ENCODE measurements around the gene TSPEAR.

TSPEAR gene

DNA sequence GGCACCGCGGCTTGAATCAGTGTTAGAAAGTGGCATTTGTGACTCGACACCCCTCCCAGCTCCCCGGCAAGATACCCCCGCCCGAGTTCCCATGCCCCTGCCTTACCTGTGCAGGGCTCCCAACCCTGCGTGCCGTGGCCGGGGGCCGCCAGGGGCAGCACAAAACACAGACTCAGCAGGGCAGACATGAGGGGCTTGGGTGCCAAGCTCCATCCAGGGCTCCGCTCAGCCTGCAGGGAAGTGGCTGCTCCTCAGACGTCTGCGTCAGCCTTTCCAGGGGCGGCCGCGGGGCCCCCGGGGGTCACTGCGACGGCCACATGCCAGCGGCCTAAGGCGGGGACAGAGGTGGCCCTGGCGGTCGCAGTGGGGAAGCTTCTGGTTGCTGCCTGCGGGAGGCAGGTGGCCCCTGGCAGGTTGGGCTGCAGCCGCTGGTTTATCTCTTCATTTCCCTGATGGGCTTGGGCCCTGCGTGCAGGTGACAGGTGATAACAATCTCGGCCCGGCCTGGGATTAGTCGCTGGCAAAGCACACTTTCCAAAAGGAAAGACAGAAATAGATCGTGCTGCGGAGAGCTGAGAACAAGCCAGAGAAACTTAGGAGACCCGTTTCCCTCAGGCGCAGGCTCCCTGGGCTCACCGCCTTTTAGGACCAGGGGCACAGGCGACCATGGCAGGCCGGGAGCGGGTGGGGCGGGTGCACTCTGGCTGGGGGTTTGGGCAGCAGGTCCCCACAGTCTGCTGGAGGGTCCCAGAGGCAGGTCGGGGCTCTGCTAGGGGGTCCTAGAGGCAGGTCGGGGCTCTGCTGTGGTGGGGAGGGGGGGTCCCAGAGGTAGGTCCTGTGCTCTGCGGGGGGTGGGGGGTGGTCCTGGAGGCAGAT is at the start of gene TSPEAR:
TSPEAR (minus strand) TSS at position 246 of the 876 bp plus-strand sequence; CDS start at position 188, 58 bp downstream.
- TF ChIP-seq, protein P1, sequence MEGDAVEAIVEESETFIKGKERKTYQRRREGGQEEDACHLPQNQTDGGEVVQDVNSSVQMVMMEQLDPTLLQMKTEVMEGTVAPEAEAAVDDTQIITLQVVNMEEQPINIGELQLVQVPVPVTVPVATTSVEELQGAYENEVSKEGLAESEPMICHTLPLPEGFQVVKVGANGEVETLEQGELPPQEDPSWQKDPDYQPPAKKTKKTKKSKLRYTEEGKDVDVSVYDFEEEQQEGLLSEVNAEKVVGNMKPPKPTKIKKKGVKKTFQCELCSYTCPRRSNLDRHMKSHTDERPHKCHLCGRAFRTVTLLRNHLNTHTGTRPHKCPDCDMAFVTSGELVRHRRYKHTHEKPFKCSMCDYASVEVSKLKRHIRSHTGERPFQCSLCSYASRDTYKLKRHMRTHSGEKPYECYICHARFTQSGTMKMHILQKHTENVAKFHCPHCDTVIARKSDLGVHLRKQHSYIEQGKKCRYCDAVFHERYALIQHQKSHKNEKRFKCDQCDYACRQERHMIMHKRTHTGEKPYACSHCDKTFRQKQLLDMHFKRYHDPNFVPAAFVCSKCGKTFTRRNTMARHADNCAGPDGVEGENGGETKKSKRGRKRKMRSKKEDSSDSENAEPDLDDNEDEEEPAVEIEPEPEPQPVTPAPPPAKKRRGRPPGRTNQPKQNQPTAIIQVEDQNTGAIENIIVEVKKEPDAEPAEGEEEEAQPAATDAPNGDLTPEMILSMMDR (IDR thresholded peaks at IDR 0.05; ENCODE audit: borderline replicate concordance, control extremely low read depth, extremely low read depth, insufficient read depth, missing control alignments): no peak
- no peak for DNase-seq (ENCODE audit: low spot score)
- in situ Hi-C loops (cut with MboI; ENCODE audit: low sequenced_read_pairs, unreplicated experiment): no loop called here

DNA sequence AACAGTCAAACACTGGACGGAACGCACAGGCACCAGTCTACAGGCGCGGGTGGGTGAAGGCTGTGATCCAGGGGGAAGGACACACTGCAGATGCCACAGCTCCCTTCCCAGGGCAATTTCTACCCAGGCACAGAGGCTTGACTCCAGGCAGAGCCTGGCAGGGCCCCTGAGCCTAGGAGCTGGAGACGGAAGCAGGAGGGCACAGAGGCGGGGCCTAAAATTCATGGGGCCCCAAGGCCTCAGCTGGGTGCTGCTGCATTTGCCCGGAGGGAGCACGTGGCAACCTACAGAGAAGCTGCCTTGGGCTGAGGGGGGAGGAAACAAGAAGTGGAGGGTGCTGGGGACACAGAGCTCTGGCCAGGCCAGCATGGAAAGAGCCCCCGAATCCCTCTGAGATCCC is 49.0 kb upstream of the TSPEAR start:
- in situ Hi-C loops (cut with MboI; ENCODE audit: low sequenced_read_pairs, unreplicated experiment): no loop called here
- DNase-seq (ENCODE audit: low spot score): no peak
- TF ChIP-seq, protein P1 (IDR thresholded peaks at IDR 0.05; ENCODE audit: borderline replicate concordance, control extremely low read depth, extremely low read depth, insufficient read depth, missing control alignments): no peak

DNA sequence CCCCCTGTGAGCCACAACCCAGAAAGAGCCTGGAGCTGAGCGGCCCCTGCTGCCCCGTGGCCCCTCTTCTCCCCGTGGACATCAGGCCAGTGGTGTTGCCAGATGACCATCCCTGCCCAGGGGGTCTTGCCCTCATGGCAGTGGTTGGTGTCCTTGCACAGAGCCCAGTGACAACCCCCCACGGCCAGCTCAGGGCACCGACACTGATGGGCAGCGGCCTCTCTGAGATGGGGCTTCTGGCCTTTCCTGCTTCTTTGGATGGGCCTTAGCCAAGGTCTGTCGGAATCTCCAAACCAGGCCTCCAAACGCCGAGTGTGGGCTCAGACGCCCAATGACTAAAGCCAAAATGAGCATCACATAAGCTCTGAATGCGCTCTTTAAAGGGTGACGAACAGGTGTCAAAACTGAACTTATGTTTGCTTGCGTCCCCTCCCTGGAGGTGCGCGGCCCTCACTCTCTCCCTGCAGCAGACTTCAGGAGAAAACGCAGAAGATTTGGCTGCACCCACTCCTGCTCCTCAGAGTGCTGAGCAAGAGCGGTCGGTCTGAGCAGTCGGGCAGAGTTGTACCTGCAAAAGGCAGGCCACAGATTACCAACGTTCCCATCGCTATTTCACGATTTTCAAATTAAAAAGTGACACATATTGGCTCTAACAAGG is 48.4 kb upstream of the TSPEAR start:
- in situ Hi-C loops (cut with MboI; ENCODE audit: low sequenced_read_pairs, unreplicated experiment): no loop called here

DNA sequence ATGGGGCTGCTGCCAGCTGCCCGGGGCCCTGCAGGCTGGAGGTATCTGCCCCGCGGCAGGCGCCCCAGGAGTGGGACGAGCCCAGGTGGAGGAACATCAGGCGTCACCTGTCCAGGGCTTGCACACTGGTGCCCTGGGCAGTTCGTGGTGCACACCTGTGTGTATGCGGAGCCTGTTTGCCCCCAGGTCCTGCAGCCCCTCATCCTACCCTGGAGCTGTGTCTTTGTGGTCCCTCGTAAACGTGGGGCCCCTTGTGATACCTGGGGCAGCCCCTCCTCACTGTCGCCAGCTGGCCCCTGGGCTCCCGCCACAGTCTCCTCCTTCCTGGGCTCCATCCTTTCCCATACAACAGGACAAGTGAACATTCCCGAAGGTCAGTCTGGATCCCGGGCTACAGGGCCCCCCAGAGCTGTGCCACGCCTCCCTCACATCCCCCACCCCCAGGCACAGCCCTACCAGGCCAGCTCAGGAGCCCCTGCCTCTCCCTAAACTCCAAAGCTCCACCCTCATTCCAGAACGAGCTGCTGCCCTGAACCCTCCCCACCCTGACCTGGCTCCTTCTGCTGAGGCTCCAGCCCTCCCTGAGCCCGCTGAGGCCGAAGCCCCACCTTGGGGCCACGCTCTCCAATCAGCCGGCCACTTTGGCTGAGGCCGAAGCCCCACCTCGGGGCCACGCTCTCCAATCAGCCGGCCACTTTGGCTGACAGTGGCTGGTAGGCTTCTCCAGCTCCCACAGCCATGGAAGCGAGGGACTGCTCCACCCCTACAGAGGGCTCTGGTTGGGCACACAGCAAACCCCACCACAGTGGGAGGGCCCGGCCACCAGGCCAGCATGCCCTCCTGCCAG is 47.6 kb upstream of the TSPEAR start:
- TF ChIP-seq, protein P1 (IDR thresholded peaks at IDR 0.05; ENCODE audit: borderline replicate concordance, control extremely low read depth, extremely low read depth, insufficient read depth, missing control alignments): no peak
- in situ Hi-C loops (cut with MboI; ENCODE audit: low sequenced_read_pairs, unreplicated experiment): no loop called here
- DNase-seq (ENCODE audit: low spot score): no peak

More for the DNA sequence above, 48.4 kb upstream of the TSPEAR start:
- DNase-seq (ENCODE audit: low spot score): no peak
- TF ChIP-seq, protein P1 (IDR thresholded peaks at IDR 0.05; ENCODE audit: borderline replicate concordance, control extremely low read depth, extremely low read depth, insufficient read depth, missing control alignments): no peak

DNA sequence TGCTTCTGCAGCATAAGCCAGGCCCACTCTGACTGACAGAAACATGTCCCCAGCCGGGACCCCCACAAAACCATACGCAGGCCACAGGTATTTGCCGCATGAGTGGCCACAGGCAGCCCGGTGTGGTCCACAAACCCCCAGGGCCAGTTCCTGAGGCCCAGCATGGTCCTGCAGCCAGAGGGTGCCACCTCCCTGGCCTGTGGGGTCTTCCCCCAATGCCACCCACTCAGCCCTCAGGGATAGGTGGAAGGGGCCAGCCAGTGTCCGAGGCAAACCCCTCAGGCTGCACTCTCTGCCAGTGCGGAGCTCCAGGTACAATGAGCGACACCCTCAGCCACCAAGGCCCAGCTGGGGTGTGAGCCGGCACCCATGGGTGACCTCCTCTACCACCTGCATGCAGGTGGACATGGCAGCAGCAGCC is 46.8 kb upstream of the TSPEAR start:
- TF ChIP-seq, protein P1 (IDR thresholded peaks at IDR 0.05; ENCODE audit: borderline replicate concordance, control extremely low read depth, extremely low read depth, insufficient read depth, missing control alignments): no peak
- in situ Hi-C loops (cut with MboI; ENCODE audit: low sequenced_read_pairs, unreplicated experiment): no loop called here
- DNase-seq (ENCODE audit: low spot score): no peak

DNA sequence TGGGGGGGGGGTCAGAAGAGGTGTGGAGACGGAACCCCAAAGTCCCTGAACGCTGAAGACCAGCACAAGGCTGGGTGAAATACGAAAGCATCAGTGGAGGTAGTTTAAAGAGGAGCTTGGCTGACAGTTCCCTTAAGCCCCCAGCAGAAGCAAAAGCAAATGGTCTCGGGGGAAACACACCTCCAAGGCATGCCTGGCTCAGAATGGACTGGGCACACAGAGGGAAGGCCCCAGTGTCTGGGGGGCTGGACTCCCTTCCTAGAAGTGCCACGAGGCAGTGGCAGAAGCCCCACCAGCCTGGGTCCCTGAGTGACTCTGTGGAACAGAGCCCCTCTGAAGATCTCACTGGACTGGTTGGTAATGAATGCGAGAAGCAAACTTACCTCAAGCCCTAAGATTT is 46.4 kb upstream of the TSPEAR start:
- TF ChIP-seq, protein P1 (IDR thresholded peaks at IDR 0.05; ENCODE audit: borderline replicate concordance, control extremely low read depth, extremely low read depth, insufficient read depth, missing control alignments): no peak
- in situ Hi-C loops (cut with MboI; ENCODE audit: low sequenced_read_pairs, unreplicated experiment): no loop called here

More for the DNA sequence above, 46.4 kb upstream of the TSPEAR start:
- DNase-seq (ENCODE audit: low spot score): no peak

Data from GM13976 (cell line).